ENCODE data around the gene TEAD3. TPM values are rescaled to one million over a fixed set of nuclear protein-coding genes. Genes with fewer than 3 reads are reported as not detected.
A peak's percentile ranks its signal among the peaks of the same experiment; 100 is the strongest.

The TEAD3 gene
- total RNA-seq, 1 experiment from 2014 or later, result 34.3 TPM

- TF ChIP-seq ZBTB21 (CRISPR knock-in tag; IDR thresholded peaks at IDR 0.05; ENCODE audit: borderline replicate concordance) (no peak), ESRRA (CRISPR knock-in tag; IDR thresholded peaks at IDR 0.05; ENCODE audit: borderline replicate concordance) (no peak), SOX15 (CRISPR knock-in tag; IDR thresholded peaks at IDR 0.05) (no peak), SP1 (CRISPR knock-in tag; conservative IDR thresholded peaks at IDR 0.05) (no peak), ZNF219 (CRISPR knock-in tag; IDR thresholded peaks at IDR 0.05; ENCODE audit: borderline replicate concordance) (no peak), CREM (CRISPR knock-in tag; IDR thresholded peaks at IDR 0.05) (no peak), ERG (CRISPR knock-in tag; IDR thresholded peaks at IDR 0.05) (no peak), EMX1 (CRISPR knock-in tag; IDR thresholded peaks at IDR 0.05) (no peak), CBFB (CRISPR knock-in tag; IDR thresholded peaks at IDR 0.05; ENCODE audit: low read depth) (no peak), ZNF138 (CRISPR knock-in tag; conservative IDR thresholded peaks at IDR 0.05) (no peak), ZBTB43 (CRISPR knock-in tag; IDR thresholded peaks at IDR 0.05) (no peak), RELA (CRISPR knock-in tag; IDR thresholded peaks at IDR 0.05; ENCODE audit: borderline replicate concordance) (no peak)
Observed at GRCh38 chr6:35490821-35491557, 5.9 kb downstream of the TEAD3 start (continued).

GRCh38 chr6:35489995-35490791 lies 6.7 kb downstream of the TEAD3 start:
- ATAC-seq (peak; percentile 16), DNase-seq (ENCODE audit: low spot score) (peak; percentile 87)
- no peaks in the 10 kb centered on the region for H3K36me3 Mint-ChIP-seq
- H3K9me3 Mint-ChIP-seq, result no peaks in the 10 kb centered on the region
- ChIA-PET CTCF (interaction anchor here (0.8 to 2.9 kb wide), 8 partner anchors 8 to 62 kb away, joined by 3 to 17 read pairs (median 4); no protein-coding TSS in a partner anchor), POLR2A (interaction anchor here (0.6 to 4.2 kb wide), 5 partner anchors 8 to 147 kb away, joined by 3 to 35 read pairs (median 4); partner anchors contain the start of gene RPL10A)
- peaks cover 4% of the 10 kb centered on the region for H3K27me3 Mint-ChIP-seq (ENCODE audit: low read depth)
- H3K27ac Mint-ChIP-seq, result peak overlapping the region; percentile 97
- peaks cover 80% of the 10 kb centered on the region for H3K4me1 Mint-ChIP-seq
- peak overlapping the region; percentile 72 for H3K4me3 Mint-ChIP-seq
- TF ChIP-seq CREM (CRISPR knock-in tag; IDR thresholded peaks at IDR 0.05) (no peak), ZNF423 (CRISPR knock-in tag; IDR thresholded peaks at IDR 0.05) (no peak), ZNF232 (CRISPR knock-in tag; IDR thresholded peaks at IDR 0.05) (no peak), USF2 (CRISPR knock-in tag; IDR thresholded peaks at IDR 0.05) (no peak), ETV6 (CRISPR knock-in tag; IDR thresholded peaks at IDR 0.05) (0 out of 2 replicates have a peak, but pooled peaks have one; percentile 39), FOXP1 (CRISPR knock-in tag; IDR thresholded peaks at IDR 0.05; ENCODE audit: borderline replicate concordance) (peak; percentile 70; the same call in 1 of the 2 replicates), CBFB (CRISPR knock-in tag; IDR thresholded peaks at IDR 0.05; ENCODE audit: low read depth) (no peak), FOXP4 (CRISPR knock-in tag; IDR thresholded peaks at IDR 0.05) (no peak), ZNF281 (CRISPR knock-in tag; IDR thresholded peaks at IDR 0.05) (no peak; the same call in 1 of the 2 replicates), SMAD4 (CRISPR knock-in tag; IDR thresholded peaks at IDR 0.05) (no peak), ZNF532 (CRISPR knock-in tag; IDR thresholded peaks at IDR 0.05; ENCODE audit: borderline replicate concordance) (no peak), FOXJ3 (CRISPR knock-in tag; IDR thresholded peaks at IDR 0.05; ENCODE audit: borderline replicate concordance) (no peak)

All from WTC11 (cell line).